WTC11 (cell line): ENCODE results near the gene NEDD9.

ENCODE experiments used
- CTCF ChIP-seq: fragments of 200-600 bp; IDR thresholded peaks from 2 replicates; pipeline ENCODE4 v1.8.0; 2022; ENCODE audit warnings: antibody characterized with exemption
- ETV6 ChIP-seq: sonication (generic); formaldehyde crosslinking; IDR thresholded peaks from 2 replicates; pipeline ENCODE4 v1.8.1; 2022; ENCODE audit warnings: mild to moderate bottlenecking, missing genetic modification reagents
- FOXK1 ChIP-seq: sonication (generic); formaldehyde crosslinking; IDR thresholded peaks from 2 replicates; pipeline ENCODE4 v1.8.0; 2022; ENCODE audit warnings: mild to moderate bottlenecking, moderate library complexity, missing genetic modification reagents
- GTF2I ChIP-seq: fragments of 250-450 bp; sonication (Bioruptor Pico); conservative IDR thresholded peaks from 2 replicates; pipeline ENCODE4 v1.4.0; 2021; ENCODE audit warnings: mild to moderate bottlenecking
- MAX ChIP-seq: sonication (generic); formaldehyde crosslinking; IDR thresholded peaks from 2 replicates; pipeline ENCODE4 v1.8.0; 2022; ENCODE audit warnings: mild to moderate bottlenecking, missing genetic modification reagents
- ZSCAN18 ChIP-seq: fragments of 250-450 bp; sonication (Bioruptor Pico); IDR thresholded peaks from 2 replicates; pipeline ENCODE4 v2.1.2; 2022; ENCODE audit warnings: mild to moderate bottlenecking, moderate library complexity

- no peak for TF ChIP-seq GTF2I (CRISPR knock-in tag)
- no peak for TF ChIP-seq CTCF
- no peak for TF ChIP-seq ZSCAN18 (CRISPR knock-in tag)
- no peak for TF ChIP-seq FOXK1 (CRISPR knock-in tag)
- TF ChIP-seq MAX (CRISPR knock-in tag) = no peak
- TF ChIP-seq ETV6 = no peak
These were observed 79.9 kb downstream of the NEDD9 start for GRCh38 chr6:11152581-11152980.
